K562 (cell line): Measurements from ENCODE around the gene PCDHGA5. TPM values are rescaled to one million over a fixed set of nuclear protein-coding genes. Genes with fewer than 3 reads are reported as not detected.

Experiments
- ATAC-seq: fragments of 200-7000 bp; cut with Tn5 transposase; 3 replicates; pipeline ENCODE4 v1.9.1; 2020; ENCODE audit warnings: moderate library complexity
- BruUV-seq: library from RNA; stranded (reverse); fragments of 400-500 nt; replicated peaks from 2 replicates; lab custom pipeline; 2021; lab: Mats Ljungman, UMichigan
- CTCF ChIA-PET: fragments of 300-600 bp; formaldehyde crosslinking; extraction: SDS; loops from one replicate; lab custom pipeline; 2021; ENCODE audit warnings: low intra/inter-chr PET ratio; lab: Yijun Ruan, JAX
- POLR2A ChIA-PET: fragments of 300-600, 350-650 bp; sonication (Branson Sonifier 250); formaldehyde crosslinking; extraction: SDS; loops from one replicate; lab custom pipeline; 2021; ENCODE audit warnings: antibody characterized with exemption, inconsistent platforms; lab: Yijun Ruan, JAX
- DNase-seq, 4 experiments: peaks; one replicate each; pipeline versions ENCODE4 v3.0.0 to v3.0.0-alpha.2; 2011 to 2018; ENCODE audit warnings: low spot score in 3 of 4, mixed read lengths in 3 of 4; ENCODE audit errors: extremely low read depth in 1 of 4
- FAIRE-seq: peaks from 2 replicates; lab custom pipeline; 2011; peaks lifted over from hg19 to GRCh38; lab: Jason Lieb, UNC
- H2AFZ ChIP-seq: 2 replicates; pipeline ENCODE4 v1.6.0; 2011; ENCODE audit warnings: low read depth, low read length, control low read depth, inconsistent platforms
- H3K27ac ChIP-seq: fragments of 200-600 bp; 3 replicates; pipeline ENCODE4 v1.8.0; 2011; ENCODE audit warnings: low read depth, mild to moderate bottlenecking, control low read depth, inconsistent platforms, low read length, moderate library complexity, mixed read lengths; ENCODE audit errors: extremely low read depth
- H3K27me3 ChIP-seq, 2 experiments: fragments of 300-600 bp in 1 of 2; 2 replicates in 1 of 2; 3 replicates in 1 of 2; pipeline versions ENCODE4 v1.6.0 to v1.8.0; 2011; ENCODE audit warnings: inconsistent platforms in 2 of 2, low read length in 2 of 2, mild to moderate bottlenecking in 1 of 2, mixed read lengths in 1 of 2, moderate library complexity in 1 of 2; ENCODE audit not compliant: control insufficient read depth in 2 of 2, insufficient read depth in 2 of 2
- H3K36me3 ChIP-seq: fragments of 300-600 bp; 3 replicates; pipeline ENCODE4 v1.8.0; 2011; ENCODE audit warnings: mild to moderate bottlenecking, low read length, inconsistent platforms; ENCODE audit not compliant: control insufficient read depth, insufficient read depth
- H3K4me1 ChIP-seq, 2 experiments: fragments of 200-600 bp in 1 of 2; replicated peaks in 1 of 2; 2 replicates in 1 of 2; 3 replicates in 1 of 2; pipeline versions ENCODE4 v1.5.1 to v1.8.0; 2011; ENCODE audit warnings: inconsistent platforms in 2 of 2, low read length in 2 of 2, mild to moderate bottlenecking in 1 of 2, mixed read lengths in 1 of 2, moderate library complexity in 1 of 2; ENCODE audit not compliant: control insufficient read depth in 2 of 2, insufficient read depth in 2 of 2
- H3K4me2 ChIP-seq: 2 replicates; pipeline ENCODE4 v1.6.1; 2011; ENCODE audit warnings: low read length, control low read depth, inconsistent platforms, mixed read lengths; ENCODE audit not compliant: insufficient read depth
- H3K4me3 ChIP-seq: fragments of 200-600 bp; sonication (generic), shearing (Covaris generic); 2 replicates; pipeline ENCODE4 v1.5.1; 2016; ENCODE audit warnings: control low read depth, inconsistent platforms
- H3K79me2 ChIP-seq: fragments of 200-600 bp; 3 replicates; pipeline ENCODE4 v1.8.0; 2011; ENCODE audit warnings: low read length, inconsistent platforms; ENCODE audit not compliant: control insufficient read depth, insufficient read depth
- H3K9ac ChIP-seq, 2 experiments: 2 replicates each; pipeline versions ENCODE4 v1.6.0 to v1.6.1; 2011; ENCODE audit warnings: low read depth in 2 of 2, low read length in 2 of 2, control low read depth in 1 of 2, inconsistent platforms in 1 of 2, mild to moderate bottlenecking in 1 of 2, mixed read lengths in 1 of 2; ENCODE audit not compliant: insufficient read depth in 1 of 2
- H3K9me1 ChIP-seq: one replicate; pipeline ENCODE4 v1.6.0; 2011; ENCODE audit warnings: inconsistent platforms, mild to moderate bottlenecking, low read length, moderate library complexity; ENCODE audit not compliant: control insufficient read depth, insufficient read depth
- H3K9me3 ChIP-seq: replicated peaks from 2 replicates; pipeline ENCODE4 v1.5.1; 2011; ENCODE audit warnings: low read depth, low read length, inconsistent platforms; ENCODE audit not compliant: control insufficient read depth, insufficient read depth
- H4K20me1 ChIP-seq: replicated peaks from 2 replicates; pipeline ENCODE4 v1.6.1; 2011; ENCODE audit warnings: low read length, inconsistent platforms, mixed read lengths; ENCODE audit not compliant: control insufficient read depth, insufficient read depth
- CC2D1A ChIP-seq: fragments of 450-650 bp; IDR thresholded peaks from 2 replicates; pipeline ENCODE4 v1.6.1; 2017; ENCODE audit warnings: mild to moderate bottlenecking
- CHCHD3 ChIP-seq: fragments of 250-450 bp; sonication (Bioruptor Pico); IDR thresholded peaks from 2 replicates; pipeline ENCODE4 v2.1.2; 2022; ENCODE audit warnings: mild to moderate bottlenecking
- E2F1 ChIP-seq: sonication (generic); formaldehyde crosslinking; IDR thresholded peaks from 2 replicates; pipeline ENCODE4 v1.8.1; 2023; ENCODE audit warnings: mild to moderate bottlenecking, missing genetic modification reagents, moderate library complexity
- FOSL1 ChIP-seq: fragments of 200-800 bp; sonication (Bioruptor generic); conservative IDR thresholded peaks from 2 replicates; pipeline ENCODE4 v1.6.1; 2016; ENCODE audit warnings: missing genetic modification characterization, missing compliant biosample characterization
- KHSRP ChIP-seq: fragments of 450-650 bp; IDR thresholded peaks from 2 replicates; pipeline ENCODE4 v1.6.1; 2017
- L3MBTL2 ChIP-seq: fragments of 450-650 bp; IDR thresholded peaks from 2 replicates; pipeline ENCODE4 v1.6.1; 2016; ENCODE audit warnings: mild to moderate bottlenecking, moderate library complexity
- VEZF1 ChIP-seq: fragments of 200-800 bp; sonication (Bioruptor generic); IDR thresholded peaks from 2 replicates; pipeline ENCODE4 v1.6.1; 2017; ENCODE audit warnings: missing genetic modification characterization, missing compliant biosample characterization
- ZFP30 ChIP-seq: fragments of 250-450 bp; sonication (Bioruptor Pico); IDR thresholded peaks from 2 replicates; pipeline ENCODE4 v1.8.0; 2022; ENCODE audit warnings: moderate library complexity, mild to moderate bottlenecking, inconsistent platforms, borderline replicate concordance
- ZNF586 ChIP-seq: fragments of 450-650 bp; formaldehyde crosslinking; conservative IDR thresholded peaks from 2 replicates; pipeline ENCODE4 v1.4.0; 2020; ENCODE audit warnings: mild to moderate bottlenecking, moderate library complexity
- WGBS: fragments of 100-300 bp; shearing (Covaris generic); methylation state at CpG from one replicate; pipeline ENCODE4 v1.1.6; 2016; ENCODE audit warnings: low coverage, mixed read lengths; ENCODE audit not compliant: insufficient coverage; ENCODE audit errors: missing lambda C conversion rate; 5-methylcytosine and 5-hydroxymethylcytosine counted together
- in situ Hi-C: fragments of 300-500 bp; cut with MboI; formaldehyde crosslinking; loops from 4 replicates; pipeline ENCODE4 v1.15.0; 2018; ENCODE audit warnings: inconsistent platforms, mixed read lengths
- intact Hi-C: fragments of 100-400 bp; cut with micrococcal nuclease; formaldehyde crosslinking; loops from 2 replicates; pipeline ENCODE4 v1.14.2; 2022
- polyA plus RNA-seq, 8 experiments: library from polyadenylated mRNA; depleted of rRNA in 4 of 8; stranded (reverse) in 5 of 8; unstranded in 3 of 8; fragments of >200 nt; fragmentation: Nextera tagmentation in 2 of 8; fragmentation: Illumina TruSeq in 1 of 8; extraction: Ambion mirVana in 2 of 8; extraction: Trizol in 1 of 8; gene quantifications; 2 replicates each; pipeline versions ENCODE4 v1.2.1 to v1.2.3, GENCODE V29; 2011 to 2014; ENCODE audit warnings: inconsistent platforms in 1 of 8, missing spikeins in 1 of 8
- total RNA-seq, 7 experiments: library from RNA; depleted of rRNA in 6 of 7; stranded (reverse); fragments of >200 nt in 6 of 7; fragmentation: Illumina TruSeq in 2 of 7; extraction: Trizol in 2 of 7; gene quantifications; 2 replicates each; pipeline versions ENCODE4 v1.2.1 to v1.2.3, GENCODE V29; 2011 to 2021; ENCODE audit warnings: low replicate concordance in 1 of 7

Gene PCDHGA5
- total and polyA plus RNA-seq, 9 of the 15 experiments (the other 6 are each of a cell fraction or from before 2014, with no cell fraction given), result 0.01 to 0.18 (median 0.12) TPM; not detected in 1

DNA sequence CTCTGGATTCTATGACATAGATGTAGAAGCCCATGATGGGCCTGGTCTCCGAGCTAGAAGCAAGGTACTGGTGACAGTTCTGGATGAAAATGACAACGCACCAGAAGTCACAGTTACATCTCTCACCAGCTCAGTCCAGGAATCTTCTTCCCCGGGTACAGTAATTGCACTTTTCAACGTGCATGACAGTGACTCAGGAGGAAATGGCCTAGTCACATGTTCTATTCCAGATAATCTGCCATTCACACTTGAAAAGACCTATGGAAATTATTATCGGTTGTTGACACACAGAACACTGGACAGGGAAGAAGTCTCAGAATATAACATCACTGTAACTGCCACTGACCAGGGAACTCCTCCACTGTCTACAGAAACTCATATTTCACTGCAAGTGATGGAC, 7.8 kb upstream of the PCDHGA5 start:
- POLR2A ChIA-PET, result interaction anchor here (1.5 kb wide), 1 partner anchor 8 kb away, joined by 3 read pairs; the partner anchor contains the start of gene PCDHGA5
- CTCF ChIA-PET, result no interaction called here
- TF ChIP-seq CHCHD3 (CRISPR knock-in tag), result no peak
- peak; percentile 58 for TF ChIP-seq L3MBTL2
- no peak for TF ChIP-seq CC2D1A
- no peak for TF ChIP-seq KHSRP
- TF ChIP-seq VEZF1 (CRISPR knock-in tag), result no peak
- TF ChIP-seq FOSL1 (tag), result 0 out of 2 replicates have a peak, but pooled peaks have one; percentile 26
- TF ChIP-seq ZNF586 (CRISPR knock-in tag), result no peak
- TF ChIP-seq E2F1 (CRISPR knock-in tag), result no peak
- no peak for TF ChIP-seq ZFP30 (CRISPR knock-in tag)

More for the DNA sequence above, 7.8 kb upstream of the PCDHGA5 start:
- no peaks in the 10 kb centered on the region for H3K9me1 ChIP-seq
- no peak overlapping the region for H2AFZ ChIP-seq
- H3K4me2 ChIP-seq, result no peak overlapping the region
- FAIRE-seq, result peak; percentile 19
- no peak overlapping the region for H3K9ac ChIP-seq
- peak; percentile 28; the same call in 2 of the 3 replicates for ATAC-seq
- H3K4me1 ChIP-seq, result peaks cover 3 to 12% of the 10 kb centered on the region in 2 experiments; a peak in 3 of 5 replicates
- no peaks in the 10 kb centered on the region for H3K36me3 ChIP-seq
- DNase-seq, result no peak
- H3K27ac ChIP-seq, result no peak overlapping the region
- H3K79me2 ChIP-seq, result no peaks in the 10 kb centered on the region
- H4K20me1 ChIP-seq, result no peaks in the 10 kb centered on the region
- H3K9me3 ChIP-seq, result no peaks in the 10 kb centered on the region; the same call in 1 of the 2 replicates
- peaks cover 0 to 19% of the 10 kb centered on the region in 2 experiments; a peak in 2 of 5 replicates for H3K27me3 ChIP-seq
- intact Hi-C loops, result no loop called here
- 4% methylated on average over 5 of the region's 5 CpGs for WGBS
- no peak overlapping the region for H3K4me3 ChIP-seq
- BruUV-seq, result no TSS peak
- in situ Hi-C loops, result no loop called here
